ENCODE results near the gene THBS3. TPM values are rescaled to one million over a fixed set of nuclear protein-coding genes. Genes with fewer than 3 reads are reported as not detected.

THBS3 gene
- total and polyA plus RNA-seq, 2 of the 13 experiments (the other 11 are each of a cell fraction or from before 2014, with no cell fraction given), result 0.86 to 3.6 TPM

- TF ChIP-seq ZNF646 (CRISPR knock-in tag; IDR thresholded peaks at IDR 0.05), result no peak
- TF ChIP-seq ZNF350 (CRISPR knock-in tag; IDR thresholded peaks at IDR 0.05; ENCODE audit: borderline replicate concordance, low read depth), result peak; percentile 67; the same call in 1 of the 2 replicates
- TF ChIP-seq HOXD1 (CRISPR knock-in tag; IDR thresholded peaks at IDR 0.05), result no peak
- peak; percentile 7; the same call in 1 of the 2 replicates for TF ChIP-seq TFDP2 (CRISPR knock-in tag; IDR thresholded peaks at IDR 0.05)
- TF ChIP-seq RCOR2 (CRISPR knock-in tag; IDR thresholded peaks at IDR 0.05), result no peak
- peak; percentile 77; the same call in 1 of the 2 replicates for TF ChIP-seq KAT7 (CRISPR knock-in tag; IDR thresholded peaks at IDR 0.05; ENCODE audit: borderline replicate concordance)
- no peak for TF ChIP-seq KAT2B (IDR thresholded peaks at IDR 0.05; ENCODE audit: borderline replicate concordance, low read depth, low read length)
- TF ChIP-seq FLYWCH1 (CRISPR knock-in tag; IDR thresholded peaks at IDR 0.05), result 0 out of 2 replicates have a peak, but pooled peaks have one; percentile 42
- TF ChIP-seq HIVEP1 (CRISPR knock-in tag; IDR thresholded peaks at IDR 0.05), result 0 out of 2 replicates have a peak, but pooled peaks have one; percentile 47
- no peak for TF ChIP-seq ZBTB40 (IDR thresholded peaks at IDR 0.05)
- peak; percentile 8; the same call in 1 of the 2 replicates for TF ChIP-seq ZBTB40 (CRISPR knock-in tag; IDR thresholded peaks at IDR 0.05)
Observed at GRCh38 chr1:155250633-155251449, 43.1 kb upstream of the THBS3 start (continued).
